Esophagus muscularis mucosa (tissue), 4 donors: ENCODE results near the gene BAHCC1. TPM values are rescaled to one million over a fixed set of nuclear protein-coding genes. Genes with fewer than 3 reads are reported as not detected.

Experiments used
- DNase-seq: peaks from one replicate; pipeline ENCODE4 v3.0.0-alpha.2; 2017; ENCODE audit errors: extremely low spot score
- H3K27ac ChIP-seq, 4 donors: fragments of 200-600 bp; sonication (generic); replicated peaks in 1 of 4; 1 replicate in 3 of 4; 2 replicates in 1 of 4; pipeline ENCODE4 v1.5.1; 2016 to 2019; ENCODE audit warnings: mild to moderate bottlenecking in 1 of 4
- H3K27me3 ChIP-seq, 4 donors: fragments of 200-600 bp; sonication (generic); one replicate each; pipeline versions ENCODE4 v1.5.1 to v1.6.0; 2016 to 2019
- H3K36me3 ChIP-seq, 4 donors: fragments of 200-600 bp; sonication (generic); one replicate each; pipeline ENCODE4 v1.5.1; 2016 to 2019
- H3K4me1 ChIP-seq, 4 donors: fragments of 200-600 bp; sonication (generic); one replicate each; pipeline ENCODE4 v1.5.1; 2016 to 2019
- H3K4me3 ChIP-seq, 4 donors: fragments of 200-600 bp; sonication (generic); 1 replicate in 2 of 4; 2 replicates in 2 of 4; pipeline ENCODE4 v1.5.1; 2016 to 2019; ENCODE audit warnings: mild to moderate bottlenecking in 4 of 4, moderate library complexity in 1 of 4
- H3K9me3 ChIP-seq, 4 donors: fragments of 200-600 bp; sonication (generic); 1 replicate in 3 of 4; 2 replicates in 1 of 4; pipeline ENCODE4 v1.5.1; 2016 to 2019
- CTCF ChIP-seq, 3 experiments: fragments of 200-600 bp in 2 of 3; fragments of 450-650 bp in 1 of 3; sonication (generic) in 2 of 3; IDR thresholded peaks; one replicate each; pipeline ENCODE4 v1.5.1; 2017 to 2019; ENCODE audit warnings: antibody characterized with exemption in 3 of 3, mild to moderate bottlenecking in 2 of 3, moderate library complexity in 1 of 3
- EP300 ChIP-seq: sonication (generic); formaldehyde crosslinking; IDR thresholded peaks from one replicate; pipeline ENCODE4 v1.6.1; 2017; ENCODE audit warnings: antibody characterized with exemption
- POLR2A ChIP-seq: fragments of 450-650 bp; IDR thresholded peaks from one replicate; pipeline ENCODE4 v1.6.1; 2017; ENCODE audit warnings: antibody characterized with exemption, moderate library complexity, mild to moderate bottlenecking, low read depth
- POLR2AphosphoS5 ChIP-seq, 2 donors: sonication (generic); formaldehyde crosslinking; IDR thresholded peaks; one replicate each; pipeline ENCODE4 v1.6.1; 2017; ENCODE audit warnings: antibody characterized with exemption in 2 of 2
- WGBS: methylation state at CpG from one replicate; pipeline ENCODE4 v1.1.5; 2018; 5-methylcytosine and 5-hydroxymethylcytosine counted together
- intact Hi-C: fragments of 100-400 bp; cut with DNase I; formaldehyde crosslinking; loops from one replicate; pipeline ENCODE4 v1.15.1; 2023
- total RNA-seq, 4 donors: library from RNA; depleted of rRNA; stranded (reverse); fragments of >200 nt; gene quantifications; one replicate each; pipeline versions ENCODE4 v1.1.0 to v1.2.1, GENCODE V29; 2016

The BAHCC1 gene
- total RNA-seq, 4 donors from 2014 or later = 15.9 to 38.1 (median 21.1) TPM

DNA sequence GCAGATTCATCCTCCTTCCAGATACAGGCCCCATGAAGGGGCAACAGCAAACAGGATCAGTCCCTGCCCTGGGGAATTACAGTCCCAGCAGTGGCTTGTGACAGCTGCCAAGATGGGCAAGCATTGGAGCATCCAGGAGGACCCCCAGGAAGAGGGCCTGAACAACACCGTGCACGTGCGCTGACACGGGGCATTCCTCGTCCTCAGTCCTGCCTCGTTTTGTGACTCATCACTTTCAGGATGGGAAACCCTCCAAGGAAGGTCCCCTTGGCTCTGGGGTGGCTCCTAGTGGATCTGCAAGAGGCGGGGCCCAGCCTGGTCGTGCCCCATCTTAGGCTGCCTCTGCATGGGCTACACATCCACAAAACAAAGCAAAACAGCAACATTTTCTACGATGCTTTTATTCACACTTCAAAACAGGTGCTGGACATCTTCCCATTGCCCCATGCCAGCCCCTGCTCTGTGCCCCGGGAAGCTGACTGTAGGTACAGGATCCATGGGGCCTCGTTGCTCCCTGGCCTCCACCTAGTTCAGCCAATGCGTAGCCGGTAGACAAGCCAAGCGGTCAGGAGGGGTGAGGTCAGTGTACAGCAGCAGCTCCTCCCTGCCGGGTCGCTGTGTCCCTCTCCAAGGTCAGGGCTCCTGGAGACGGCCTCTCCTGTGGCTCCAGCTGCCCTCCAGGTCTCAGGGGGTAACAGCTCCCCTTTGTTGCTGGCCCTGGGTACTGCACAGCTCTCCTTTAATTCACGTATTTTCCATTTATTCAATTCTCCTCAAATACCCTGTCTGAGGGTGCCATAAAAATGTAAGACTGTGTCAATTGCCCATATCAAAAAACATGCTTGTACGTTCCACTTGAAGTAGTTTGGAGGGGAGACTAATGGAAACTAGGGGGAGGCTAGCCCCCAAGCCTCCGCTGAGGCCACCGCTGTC, 85.1 kb downstream of the BAHCC1 start:
- Histone ChIP-seq H3K9me3 (no peaks in the 10 kb centered on the region), H3K4me3 (peak overlapping the region; percentile 53 to 67 (median 60)), H3K27ac (peak overlapping the region in 2 of 4 donors; percentile 6 to 67), H3K36me3 (no peaks in the 10 kb centered on the region), H3K27me3 (no peaks in the 10 kb centered on the region), H3K4me1 (peaks cover 38 to 54% (median 51%) of the 10 kb centered on the region in 4 donors)
- WGBS = 70% methylated on average over 21 of the region's 21 CpGs
- no peak for DNase-seq
- intact Hi-C loops = loop anchor here (5.0 kb wide), 2 partner anchors 78 to 188 kb away; no protein-coding TSS in a partner anchor
- TF ChIP-seq POLR2AphosphoS5 (IDR thresholded peaks at IDR 0.05) = peak; percentile 46 to 54
- TF ChIP-seq POLR2A = no peak
- peak in 1 of 3 experiments; percentile 24 for TF ChIP-seq CTCF (IDR thresholded peaks at IDR 0.05)
- TF ChIP-seq EP300 = no peak

DNA sequence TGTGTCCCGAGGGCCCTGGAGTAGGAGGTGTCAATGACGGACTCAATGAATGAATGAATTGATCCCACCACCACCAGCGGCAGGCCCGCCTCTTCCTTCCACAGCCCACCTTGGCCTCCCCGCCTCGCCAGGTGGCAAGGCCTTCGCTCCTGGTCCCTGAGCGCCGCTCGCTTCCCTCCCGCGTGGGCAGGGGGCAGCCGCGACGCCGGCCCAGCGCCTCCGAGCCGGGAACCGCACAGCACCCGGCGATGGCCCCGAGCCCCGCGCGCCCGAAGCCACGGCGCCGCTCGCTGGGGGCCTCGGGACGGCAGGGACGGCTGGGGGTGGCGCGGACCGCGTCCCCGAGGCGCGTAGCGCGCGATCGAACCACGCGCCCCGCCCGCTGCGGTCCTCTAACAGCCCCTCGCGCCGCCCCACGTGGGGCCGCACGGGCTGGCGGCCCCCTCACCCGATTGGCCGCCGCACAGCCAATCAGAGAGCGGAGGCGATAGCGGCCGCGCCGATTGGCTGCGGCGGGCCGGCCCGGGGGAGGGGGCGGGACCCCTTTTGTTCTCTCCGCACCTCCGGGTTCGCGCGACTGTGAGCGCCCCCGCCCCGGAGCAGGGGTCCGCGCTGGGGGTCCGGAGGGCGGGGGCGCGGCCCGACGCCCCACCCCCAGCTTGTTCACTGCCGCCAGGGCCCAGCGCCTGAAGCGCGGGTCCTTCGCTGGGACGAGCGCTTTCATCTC, 86.0 kb downstream of the BAHCC1 start:
- TF ChIP-seq POLR2A (no peak), POLR2AphosphoS5 (IDR thresholded peaks at IDR 0.05) (peak in 1 of 2 donors; percentile 50), EP300 (no peak), CTCF (IDR thresholded peaks at IDR 0.05) (no peak)
- Histone ChIP-seq H3K27ac (peak overlapping the region; percentile 55 to 67 (median 64)), H3K9me3 (no peaks in the 10 kb centered on the region), H3K4me3 (peak overlapping the region; percentile 53 to 67 (median 60)), H3K4me1 (peaks cover 38 to 54% (median 51%) of the 10 kb centered on the region in 4 donors), H3K27me3 (no peaks in the 10 kb centered on the region), H3K36me3 (no peaks in the 10 kb centered on the region)
- 12% methylated on average over 17 of the region's 94 CpGs for WGBS
- no peak for DNase-seq
- intact Hi-C loops = loop anchor here (5.0 kb wide), 2 partner anchors 79 to 189 kb away; no protein-coding TSS in a partner anchor

GRCh38 chr17:81481815-81482505, 86.7 kb downstream of the BAHCC1 start:
- Histone ChIP-seq H3K27ac (peak overlapping the region; percentile 55 to 67 (median 64)), H3K36me3 (no peaks in the 10 kb centered on the region), H3K9me3 (no peaks in the 10 kb centered on the region), H3K4me1 (peaks cover 38 to 54% (median 51%) of the 10 kb centered on the region in 4 donors), H3K27me3 (no peaks in the 10 kb centered on the region), H3K4me3 (peak overlapping the region; percentile 53 to 67 (median 60))
- 63% methylated on average over 11 of the region's 18 CpGs for WGBS
- intact Hi-C loops = loop anchor here (2.0 to 5.0 kb wide), 3 partner anchors 80 to 190 kb away; no protein-coding TSS in a partner anchor
- TF ChIP-seq CTCF (IDR thresholded peaks at IDR 0.05) (no peak), POLR2AphosphoS5 (IDR thresholded peaks at IDR 0.05) (no peak), POLR2A (no peak), EP300 (no peak)
- DNase-seq = no peak

DNA sequence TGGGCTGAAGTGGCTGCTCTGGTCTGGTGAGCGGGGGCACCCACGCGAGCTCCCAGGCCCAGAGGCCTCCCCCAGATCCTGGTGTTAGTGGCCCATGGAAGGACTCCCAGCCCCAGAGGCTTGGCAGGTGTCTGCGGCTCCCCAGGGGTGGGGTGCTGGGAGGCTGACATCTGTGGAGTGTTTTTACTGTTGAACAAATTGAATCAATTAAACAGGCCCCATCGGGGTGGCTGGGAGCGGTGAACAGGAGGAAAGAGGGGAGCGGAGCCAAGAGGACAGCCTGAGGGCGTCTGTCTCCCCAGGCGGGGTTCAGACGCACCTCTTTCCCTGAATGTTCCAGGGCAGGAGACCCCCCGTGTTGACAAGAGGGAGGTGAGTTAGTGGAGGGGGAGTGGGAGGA, 87.4 kb downstream of the BAHCC1 start:
- intact Hi-C loops = loop anchor here (2.0 to 5.0 kb wide), 3 partner anchors 80 to 190 kb away; no protein-coding TSS in a partner anchor
- Histone ChIP-seq H3K27ac (peak overlapping the region in 1 of 4 donors; percentile 30), H3K36me3 (no peaks in the 10 kb centered on the region), H3K4me3 (no peak overlapping the region), H3K27me3 (no peaks in the 10 kb centered on the region), H3K9me3 (no peaks in the 10 kb centered on the region), H3K4me1 (peaks cover 44 to 61% (median 56%) of the 10 kb centered on the region in 4 donors)
- 85% methylated on average over 11 of the region's 11 CpGs for WGBS
- TF ChIP-seq POLR2A (no peak), CTCF (IDR thresholded peaks at IDR 0.05) (no peak), POLR2AphosphoS5 (IDR thresholded peaks at IDR 0.05) (no peak), EP300 (no peak)
- DNase-seq = no peak
